Measurements from ENCODE around the gene PFN2.
A peak's percentile ranks its signal among the peaks of the same experiment; 100 is the strongest.
"Not testable (repeated sequence)": the region's sequence is repeated elsewhere in the genome, so short reads cannot be mapped to it uniquely, and the experiment has no call there.

Gene PFN2

GRCh38 chr3:149983053-149983452 lies 12.4 kb upstream of the PFN2 start:
- not testable (repeated sequence) for H3K27ac Mint-ChIP-seq; H3K4me1 Mint-ChIP-seq (ENCODE audit: low read depth in 2 of 2); ATAC-seq (replicated peaks); H3K36me3 Mint-ChIP-seq (ENCODE audit: insufficient read depth); H3K4me3 Mint-ChIP-seq; DNase-seq; H3K9me3 Mint-ChIP-seq
- H3K27me3 Mint-ChIP-seq = peaks cover 10 to 22% of the 10 kb centered on the region in 2 donors

GRCh38 chr3:149981979-149982378 lies 11.3 kb upstream of the PFN2 start:
- peak; percentile 54 for ATAC-seq (replicated peaks)
- H3K36me3 Mint-ChIP-seq (ENCODE audit: insufficient read depth); H3K27ac Mint-ChIP-seq: not testable (repeated sequence)

GRCh38 chr3:149977386-149977785 lies 6.7 kb upstream of the PFN2 start:
- ATAC-seq (replicated peaks) (no peak), DNase-seq (no peak)
- no peak overlapping the region for H3K27ac Mint-ChIP-seq
- H3K36me3 Mint-ChIP-seq (ENCODE audit: insufficient read depth) = no peaks in the 10 kb centered on the region
- no peaks in the 10 kb centered on the region for H3K4me1 Mint-ChIP-seq (ENCODE audit: low read depth in 2 of 2)
- H3K27me3 Mint-ChIP-seq = peaks cover 0 to 20% of the 10 kb centered on the region in 2 donors
- no peaks in the 10 kb centered on the region for H3K9me3 Mint-ChIP-seq
- H3K4me3 Mint-ChIP-seq = no peak overlapping the region

More at GRCh38 chr3:149981979-149982378, 11.3 kb upstream of the PFN2 start:
- H3K9me3 Mint-ChIP-seq; H3K4me3 Mint-ChIP-seq; DNase-seq; H3K4me1 Mint-ChIP-seq (ENCODE audit: low read depth in 2 of 2): not testable (repeated sequence)
- H3K27me3 Mint-ChIP-seq = peaks cover 10 to 30% of the 10 kb centered on the region in 2 donors

- H3K27me3 Mint-ChIP-seq = peaks cover 8 to 32% of the 10 kb centered on the region in 2 donors
These were observed 5.2 kb upstream of the PFN2 start for GRCh38 chr3:149975919-149976318.

GRCh38 chr3:149971403-149972075 lies 844 bp upstream of the PFN2 start:
- peak; percentile 25 for ATAC-seq (replicated peaks)
- Mint-ChIP-seq H3K9me3 (no peaks in the 10 kb centered on the region), H3K4me1 (ENCODE audit: low read depth in 2 of 2) (peaks cover 9 to 17% of the 10 kb centered on the region in 2 donors), H3K27me3 (peaks cover 8 to 18% of the 10 kb centered on the region in 2 donors), H3K36me3 (ENCODE audit: insufficient read depth) (peaks cover 8% of the 10 kb centered on the region), H3K4me3 (peak overlapping the region; percentile 88 to 93), H3K27ac (peak overlapping the region; percentile 44 to 61)
- DNase-seq = peak; percentile 7 to 11 (median 9)

More at GRCh38 chr3:149975919-149976318, 5.2 kb upstream of the PFN2 start:
- Mint-ChIP-seq H3K9me3 (no peaks in the 10 kb centered on the region), H3K4me3 (no peak overlapping the region), H3K36me3 (ENCODE audit: insufficient read depth) (peaks cover 6% of the 10 kb centered on the region), H3K27ac (no peak overlapping the region), H3K4me1 (ENCODE audit: low read depth in 2 of 2) (peaks cover 7 to 9% of the 10 kb centered on the region in 2 donors)
- DNase-seq (no peak), ATAC-seq (replicated peaks) (no peak)

- Mint-ChIP-seq H3K27me3 (peaks cover 8 to 13% of the 10 kb centered on the region in 2 donors), H3K4me3 (peak overlapping the region; percentile 85 to 92), H3K4me1 (ENCODE audit: low read depth in 2 of 2) (peaks cover 9 to 17% of the 10 kb centered on the region in 2 donors), H3K9me3 (no peaks in the 10 kb centered on the region), H3K36me3 (ENCODE audit: insufficient read depth) (peaks cover 8% of the 10 kb centered on the region), H3K27ac (peak overlapping the region in 1 of 2 donors; percentile 79)
- ATAC-seq (replicated peaks) (peak; percentile 51), DNase-seq (peak; percentile 63 to 69 (median 66))
These were observed 567 bp downstream of the PFN2 start for GRCh38 chr3:149969940-149970715.

- peaks cover 11% of the 10 kb centered on the region for H3K36me3 Mint-ChIP-seq (ENCODE audit: insufficient read depth)
- H3K9me3 Mint-ChIP-seq = no peaks in the 10 kb centered on the region
- peak overlapping the region in 1 of 2 donors; percentile 79 for H3K27ac Mint-ChIP-seq
- ATAC-seq (replicated peaks) = no peak
- H3K4me3 Mint-ChIP-seq = peak overlapping the region; percentile 85 to 92
- no peak for DNase-seq
- peaks cover 9 to 17% of the 10 kb centered on the region in 2 donors for H3K4me1 Mint-ChIP-seq (ENCODE audit: low read depth in 2 of 2)
- H3K27me3 Mint-ChIP-seq = peaks cover 8 to 13% of the 10 kb centered on the region in 2 donors
These were observed 1.4 kb downstream of the PFN2 start for GRCh38 chr3:149969110-149969939.

GRCh38 chr3:149968216-149968615 lies 2.5 kb downstream of the PFN2 start:
- no peak overlapping the region for H3K4me3 Mint-ChIP-seq
- peaks cover 8 to 13% of the 10 kb centered on the region in 2 donors for H3K27me3 Mint-ChIP-seq
- DNase-seq = no peak
- no peak overlapping the region for H3K27ac Mint-ChIP-seq
- H3K4me1 Mint-ChIP-seq (ENCODE audit: low read depth in 2 of 2) = peaks cover 9 to 17% of the 10 kb centered on the region in 2 donors
- no peaks in the 10 kb centered on the region for H3K9me3 Mint-ChIP-seq
- H3K36me3 Mint-ChIP-seq (ENCODE audit: insufficient read depth) = peaks cover 11% of the 10 kb centered on the region
- no peak for ATAC-seq (replicated peaks)

- Mint-ChIP-seq H3K4me1 (ENCODE audit: low read depth in 2 of 2) (peaks cover 9 to 17% of the 10 kb centered on the region in 2 donors), H3K27me3 (peaks cover 8 to 9% of the 10 kb centered on the region in 2 donors), H3K4me3 (no peak overlapping the region), H3K36me3 (ENCODE audit: insufficient read depth) (peaks cover 11% of the 10 kb centered on the region), H3K9me3 (no peaks in the 10 kb centered on the region), H3K27ac (no peak overlapping the region)
- DNase-seq (no peak), ATAC-seq (replicated peaks) (no peak)
These were observed 3.5 kb downstream of the PFN2 start for GRCh38 chr3:149967086-149967685.

GRCh38 chr3:149965278-149965677 lies 5.4 kb downstream of the PFN2 start:
- DNase-seq (no peak), ATAC-seq (replicated peaks) (no peak)
- Mint-ChIP-seq H3K27ac (no peak overlapping the region), H3K36me3 (ENCODE audit: insufficient read depth) (peaks cover 6% of the 10 kb centered on the region), H3K4me1 (ENCODE audit: low read depth in 2 of 2) (peaks cover 2 to 8% of the 10 kb centered on the region in 2 donors), H3K9me3 (no peaks in the 10 kb centered on the region), H3K27me3 (no peaks in the 10 kb centered on the region), H3K4me3 (no peak overlapping the region)

GRCh38 chr3:149964291-149964690 lies 6.4 kb downstream of the PFN2 start:
- Mint-ChIP-seq H3K9me3 (no peaks in the 10 kb centered on the region), H3K4me1 (ENCODE audit: low read depth in 2 of 2) (peaks cover 0 to 4% of the 10 kb centered on the region in 2 donors), H3K27me3 (no peaks in the 10 kb centered on the region), H3K4me3 (no peak overlapping the region), H3K27ac (no peak overlapping the region), H3K36me3 (ENCODE audit: insufficient read depth) (peaks cover 12% of the 10 kb centered on the region)
- no peak for ATAC-seq (replicated peaks)
- no peak for DNase-seq

- H3K27ac Mint-ChIP-seq = no peak overlapping the region
- H3K27me3 Mint-ChIP-seq = no peaks in the 10 kb centered on the region
- no peaks in the 10 kb centered on the region for H3K9me3 Mint-ChIP-seq
- DNase-seq = no peak
- no peaks in the 10 kb centered on the region for H3K4me1 Mint-ChIP-seq (ENCODE audit: low read depth in 2 of 2)
- no peak overlapping the region for H3K4me3 Mint-ChIP-seq
- H3K36me3 Mint-ChIP-seq (ENCODE audit: insufficient read depth) = peaks cover 10% of the 10 kb centered on the region
- ATAC-seq (replicated peaks) = no peak
These were observed 7.2 kb downstream of the PFN2 start for GRCh38 chr3:149963485-149963884.

- no peak overlapping the region for H3K4me3 Mint-ChIP-seq
- no peak overlapping the region for H3K27ac Mint-ChIP-seq
- DNase-seq (no peak), ATAC-seq (replicated peaks) (no peak)
- no peaks in the 10 kb centered on the region for H3K27me3 Mint-ChIP-seq
- peaks cover 4 to 11% of the 10 kb centered on the region in 2 donors for H3K4me1 Mint-ChIP-seq (ENCODE audit: low read depth in 2 of 2)
- H3K36me3 Mint-ChIP-seq (ENCODE audit: insufficient read depth) = peaks cover 9% of the 10 kb centered on the region
- H3K9me3 Mint-ChIP-seq = no peaks in the 10 kb centered on the region
These were observed 11.3 kb downstream of the PFN2 start for GRCh38 chr3:149959443-149959842.
